IMR-90 (cell line): Measurements from ENCODE around the gene NCKAP5. TPM values are rescaled to one million over a fixed set of nuclear protein-coding genes. Genes with fewer than 3 reads are reported as not detected.

Source experiments
- ATAC-seq: fragments of 200-7000 bp; cut with Tn5 transposase; 2 replicates; pipeline ENCODE4 v1.9.1; 2020; ENCODE audit warnings: low read depth, mild to moderate bottlenecking, moderate library complexity
- BruUV-seq: library from RNA; stranded (reverse); fragments of 400-500 nt; replicated peaks from 2 replicates; lab custom pipeline; 2021; lab: Mats Ljungman, UMichigan
- CTCF ChIA-PET: fragments of 300-600 bp; formaldehyde crosslinking; extraction: SDS; loops from one replicate; lab custom pipeline; 2021; ENCODE audit warnings: antibody characterized with exemption; lab: Yijun Ruan, JAX
- POLR2A ChIA-PET: fragments of 300-600 bp; sonication (Branson Sonifier 250); formaldehyde crosslinking; loops from one replicate; lab custom pipeline; 2022; ENCODE audit warnings: antibody characterized with exemption; ENCODE audit not compliant: unreplicated experiment; lab: Charles Lee
- DNase-seq: peaks from one replicate; pipeline ENCODE4 v3.0.0; 2013
- H2AFZ ChIP-seq: replicated peaks from 2 replicates; pipeline ENCODE3; 2013; ENCODE audit warnings: low read length, mild to moderate bottlenecking; ENCODE audit not compliant: poor library complexity
- H2AK5ac ChIP-seq: 2 replicates; pipeline ENCODE4 v1.6.1; 2013; ENCODE audit warnings: low read depth, low read length, inconsistent platforms
- H2AK9ac ChIP-seq: replicated peaks from 2 replicates; pipeline ENCODE3; 2013; ENCODE audit warnings: mild to moderate bottlenecking, low read depth, low read length, moderate library complexity; ENCODE audit not compliant: poor library complexity
- H2BK120ac ChIP-seq: 2 replicates; pipeline ENCODE4 v1.6.1; 2013; ENCODE audit warnings: low read depth, low read length, inconsistent platforms
- H2BK15ac ChIP-seq: 3 replicates; pipeline ENCODE4 v1.6.1; 2013; ENCODE audit warnings: low read depth, low read length, inconsistent platforms
- H2BK20ac ChIP-seq: 2 replicates; pipeline ENCODE4 v1.6.1; 2013; ENCODE audit warnings: low read depth, mild to moderate bottlenecking, inconsistent platforms, low read length, moderate library complexity
- H2BK5ac ChIP-seq: 2 replicates; pipeline ENCODE4 v1.6.1; 2013; ENCODE audit warnings: mild to moderate bottlenecking, low read depth, low read length, inconsistent platforms; ENCODE audit not compliant: poor library complexity, severe bottlenecking
- H3K14ac ChIP-seq: replicated peaks from 2 replicates; pipeline ENCODE4 v1.6.1; 2013; ENCODE audit warnings: low read depth, low read length, inconsistent platforms
- H3K18ac ChIP-seq: 2 replicates; pipeline ENCODE4 v1.6.1; 2013; ENCODE audit warnings: low read depth, low read length, control low read depth
- H3K23ac ChIP-seq: 2 replicates; pipeline ENCODE4 v1.6.1; 2013; ENCODE audit warnings: low read depth, low read length, inconsistent platforms
- H3K27ac ChIP-seq: 2 replicates; pipeline ENCODE4 v1.5.1; 2013; ENCODE audit warnings: mild to moderate bottlenecking, control low read depth, low read length; ENCODE audit not compliant: insufficient read depth
- H3K27me3 ChIP-seq: 2 replicates; pipeline ENCODE4 v1.6.1; 2013; ENCODE audit warnings: low read length; ENCODE audit not compliant: control insufficient read depth, insufficient read depth
- H3K36me3 ChIP-seq: 2 replicates; pipeline ENCODE4 v1.6.1; 2013; ENCODE audit warnings: low read length, mixed read lengths; ENCODE audit not compliant: control insufficient read depth, insufficient read depth
- H3K4ac ChIP-seq: 2 replicates; pipeline ENCODE4 v1.6.1; 2013; ENCODE audit warnings: low read depth, low read length, inconsistent platforms
- H3K4me1 ChIP-seq: 2 replicates; pipeline ENCODE4 v1.6.1; 2013; ENCODE audit warnings: low read length, mixed read lengths; ENCODE audit not compliant: control insufficient read depth, insufficient read depth
- H3K4me2 ChIP-seq: 2 replicates; pipeline ENCODE4 v1.6.1; 2013; ENCODE audit warnings: low read depth, mild to moderate bottlenecking, control low read depth, low read length, moderate library complexity
- H3K4me3 ChIP-seq: 2 replicates; pipeline ENCODE4 v1.5.1; 2013; ENCODE audit warnings: low read depth, mild to moderate bottlenecking, control low read depth, low read length, moderate library complexity; ENCODE audit not compliant: insufficient read depth
- H3K56ac ChIP-seq: 2 replicates; pipeline ENCODE4 v1.6.1; 2013; ENCODE audit warnings: low read length, inconsistent platforms; ENCODE audit not compliant: insufficient read depth; ENCODE audit errors: extremely low read depth
- H3K79me1 ChIP-seq, 2 experiments: 2 replicates each; pipeline ENCODE4 v1.6.1; 2013; ENCODE audit warnings: low read length in 2 of 2, inconsistent platforms in 1 of 2, low read depth in 1 of 2
- H3K9ac ChIP-seq: 2 replicates; pipeline ENCODE4 v1.6.1; 2013; ENCODE audit warnings: low read depth, low read length, control low read depth
- H3K9me1 ChIP-seq: 2 replicates; pipeline ENCODE4 v1.6.1; 2013; ENCODE audit warnings: low read length, inconsistent platforms; ENCODE audit not compliant: insufficient read depth
- H3K9me3 ChIP-seq: 2 replicates; pipeline ENCODE4 v1.6.1; 2013; ENCODE audit warnings: low read length; ENCODE audit not compliant: control insufficient read depth, insufficient read depth
- H4K20me1 ChIP-seq: 2 replicates; pipeline ENCODE4 v1.6.1; 2013; ENCODE audit warnings: low read length, inconsistent platforms; ENCODE audit not compliant: insufficient read depth
- H4K5ac ChIP-seq: 2 replicates; pipeline ENCODE4 v1.6.1; 2013; ENCODE audit warnings: mild to moderate bottlenecking, low read depth, low read length, control low read depth
- H4K8ac ChIP-seq, 2 experiments: 2 replicates each; pipeline ENCODE4 v1.6.1; 2013; ENCODE audit warnings: low read depth in 2 of 2, low read length in 2 of 2, control low read depth in 1 of 2, inconsistent platforms in 1 of 2
- H4K91ac ChIP-seq: 2 replicates; pipeline ENCODE4 v1.6.1; 2013; ENCODE audit warnings: low read depth, low read length, inconsistent platforms; ENCODE audit not compliant: insufficient read depth
- POLR2A ChIP-seq: IDR thresholded peaks from 2 replicates; pipeline ENCODE4 v1.6.1; 2012; ENCODE audit warnings: mild to moderate bottlenecking, low read depth, low read length
- RFX5 ChIP-seq: IDR thresholded peaks from 2 replicates; pipeline ENCODE4 v1.8.0; 2012; ENCODE audit warnings: low read depth, mild to moderate bottlenecking, low read length, moderate library complexity
- whole genome bisulfite sequencing, 2 experiments: methylation state at CpG; one replicate each; pipeline versions ENCODE4 v1.1.5 to v1.1.7; 2013; ENCODE audit warnings: missing lambda C conversion rate in 2 of 2; ENCODE audit not compliant: insufficient read length in 1 of 2; ENCODE audit errors: extremely low coverage in 2 of 2; 5-methylcytosine and 5-hydroxymethylcytosine counted together
- dilution Hi-C: fragments of 300-500 bp; cut with HindIII; formaldehyde crosslinking; loops from one replicate; pipeline ENCODE4 v1.14.3; 2018; ENCODE audit warnings: low sequenced_read_pairs; ENCODE audit not compliant: unreplicated experiment
- in situ Hi-C: fragments of 300-500 bp; cut with MboI; formaldehyde crosslinking; loops from 3 replicates; pipeline ENCODE4 v1.14.3; 2019; ENCODE audit warnings: low sequenced_read_pairs, inconsistent platforms, mixed read lengths
- intact Hi-C: fragments of 100-400 bp; cut with micrococcal nuclease; formaldehyde crosslinking; loops from 2 replicates; pipeline ENCODE4 v1.10.0; 2022
- polyA plus RNA-seq, 3 experiments: library from polyadenylated mRNA; depleted of rRNA; stranded (reverse); fragments of >200 nt; gene quantifications; 2 replicates each; pipeline ENCODE4 v1.2.3, GENCODE V29; 2012; ENCODE audit warnings: low replicate concordance in 1 of 3
- total RNA-seq: library from RNA; depleted of rRNA; stranded (reverse); fragments of >200 nt; gene quantifications from 2 replicates; pipeline ENCODE4 v1.2.3, GENCODE V29; 2012
- TF ChIP-seq, protein P1 (sequence below): fragments of 150-350 bp; IDR thresholded peaks from 2 replicates; pipeline ENCODE4 v1.6.1; 2016; ENCODE audit warnings: low read depth, mild to moderate bottlenecking, low read length, moderate library complexity, borderline replicate concordance

Gene NCKAP5
- total and polyA plus RNA-seq, 2 of the 4 experiments (the other 2 are of a cell fraction): 2.7 to 3.9 TPM

DNA sequence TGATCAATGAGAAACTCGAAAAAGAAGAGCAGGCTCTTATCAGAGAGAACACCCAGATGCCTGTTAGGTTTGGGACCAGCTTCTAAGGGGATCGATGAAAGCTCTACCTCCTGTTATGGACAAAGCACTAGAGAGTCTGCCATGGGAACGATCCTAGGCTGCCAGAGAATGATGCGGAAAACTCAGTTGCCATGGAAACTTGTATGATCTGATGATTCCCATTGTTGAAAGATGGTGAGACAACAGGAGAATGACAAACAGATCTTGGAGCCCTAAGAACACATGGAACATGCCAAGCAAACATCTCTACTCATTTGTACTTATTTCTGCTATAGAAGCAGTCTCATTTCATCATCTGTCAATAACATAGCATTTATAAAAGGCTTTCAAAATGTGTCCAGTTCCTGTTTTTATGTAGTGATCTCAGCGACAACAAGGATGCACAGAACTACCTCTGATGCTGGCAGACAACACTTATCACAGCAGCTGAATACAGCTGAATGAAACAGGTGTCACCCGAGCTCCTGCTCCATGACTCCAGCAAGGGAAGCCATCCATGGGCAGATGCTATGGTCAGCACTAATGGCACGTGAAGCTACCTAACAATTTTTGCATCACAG lies 59.6 kb downstream of the NCKAP5 start:
- H2BK20ac ChIP-seq: no peak overlapping the region; the same call in 1 of the 2 replicates
- H2AK5ac ChIP-seq: no peak overlapping the region
- no peak overlapping the region for H3K4me2 ChIP-seq
- intact Hi-C loops: no loop called here
- dilution Hi-C loops: no loop called here
- POLR2A ChIA-PET: no interaction called here
- no peak overlapping the region for H3K27ac ChIP-seq
- no peak overlapping the region for H3K56ac ChIP-seq
- DNase-seq: no peak
- H2BK120ac ChIP-seq: peak overlapping the region; percentile 7; the same call in 1 of the 2 replicates
- H4K8ac ChIP-seq: no peak overlapping the region
- H4K91ac ChIP-seq: no peak overlapping the region
- no TSS peak for BruUV-seq
- no peak overlapping the region for H2BK5ac ChIP-seq
- H3K23ac ChIP-seq: no peak overlapping the region
- H3K18ac ChIP-seq: no peak overlapping the region
- TF ChIP-seq POLR2A (no peak), RFX5 (no peak)
- TF ChIP-seq, protein P1, sequence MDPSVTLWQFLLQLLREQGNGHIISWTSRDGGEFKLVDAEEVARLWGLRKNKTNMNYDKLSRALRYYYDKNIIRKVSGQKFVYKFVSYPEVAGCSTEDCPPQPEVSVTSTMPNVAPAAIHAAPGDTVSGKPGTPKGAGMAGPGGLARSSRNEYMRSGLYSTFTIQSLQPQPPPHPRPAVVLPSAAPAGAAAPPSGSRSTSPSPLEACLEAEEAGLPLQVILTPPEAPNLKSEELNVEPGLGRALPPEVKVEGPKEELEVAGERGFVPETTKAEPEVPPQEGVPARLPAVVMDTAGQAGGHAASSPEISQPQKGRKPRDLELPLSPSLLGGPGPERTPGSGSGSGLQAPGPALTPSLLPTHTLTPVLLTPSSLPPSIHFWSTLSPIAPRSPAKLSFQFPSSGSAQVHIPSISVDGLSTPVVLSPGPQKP: no peak
- H3K36me3 ChIP-seq: no peaks in the 10 kb centered on the region
- 88% methylated on average over 3 of the region's 7 CpGs; no CpG with 5 or more reads in 1 of the 2 experiments for WGBS, 2 experiments
- CTCF ChIA-PET: no interaction called here
- ATAC-seq: no peak
- peaks cover 6% of the 10 kb centered on the region for H3K4me1 ChIP-seq
- no peak overlapping the region for H3K14ac ChIP-seq
- H4K5ac ChIP-seq: no peak overlapping the region
- H3K4ac ChIP-seq: no peak overlapping the region
- in situ Hi-C loops: no loop called here
- H3K4me3 ChIP-seq: no peak overlapping the region
- no peak overlapping the region for H2AFZ ChIP-seq
- no peaks in the 10 kb centered on the region for H4K20me1 ChIP-seq
- peaks cover 7 to 9% of the 10 kb centered on the region in 2 experiments; a peak in 2 of 4 replicates for H3K79me1 ChIP-seq
- no peaks in the 10 kb centered on the region for H3K9me3 ChIP-seq
- H2AK9ac ChIP-seq: no peak overlapping the region
- no peak overlapping the region for H2BK15ac ChIP-seq
- no peak overlapping the region for H3K9ac ChIP-seq
- H3K9me1 ChIP-seq: peaks cover 6% of the 10 kb centered on the region; the same call in 1 of the 2 replicates
- H3K27me3 ChIP-seq: no peaks in the 10 kb centered on the region
